Measurements from ENCODE around the gene CTSW.

Gene CTSW

DNA sequence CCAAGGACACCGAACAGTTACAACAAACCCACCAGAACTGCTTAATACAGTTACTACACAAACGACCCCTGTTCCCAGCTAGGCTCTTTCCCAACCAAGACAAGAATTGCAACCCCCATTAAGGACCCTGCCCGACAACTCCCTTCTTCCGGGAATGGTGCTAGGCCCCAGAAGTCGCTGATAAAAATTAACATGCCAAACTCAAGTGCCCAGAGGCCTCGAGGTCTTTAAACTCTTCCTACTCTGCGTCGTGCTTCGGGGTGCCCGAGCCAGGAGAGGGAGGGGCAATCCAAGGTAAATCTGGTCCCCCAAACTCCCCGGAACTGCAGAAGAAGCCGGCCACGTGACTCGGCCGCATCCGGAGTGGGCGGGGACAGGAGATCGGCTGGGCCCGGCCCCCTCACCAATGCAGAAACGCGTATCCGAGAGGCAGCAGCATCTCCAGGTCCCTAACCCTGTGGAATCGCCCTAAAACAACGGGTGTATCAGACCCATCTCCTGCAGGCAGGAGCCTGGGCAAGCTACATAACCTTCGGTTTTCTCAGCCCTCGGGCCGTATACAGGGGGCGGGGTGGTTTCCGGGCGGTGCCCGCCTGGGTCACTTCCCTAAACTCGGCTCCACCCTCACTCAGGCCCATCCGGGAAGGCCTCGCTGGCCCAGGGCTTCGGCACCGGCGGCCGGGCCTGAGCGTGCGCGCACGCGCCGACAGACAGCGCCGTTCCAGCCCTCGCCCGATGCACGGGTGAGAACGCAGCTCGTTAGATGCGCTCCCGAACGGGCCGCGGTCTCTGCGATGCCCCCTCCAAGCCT lies 22.7 kb upstream of the CTSW start:
- no peak for DNase-seq (ENCODE audit: low spot score)

DNA sequence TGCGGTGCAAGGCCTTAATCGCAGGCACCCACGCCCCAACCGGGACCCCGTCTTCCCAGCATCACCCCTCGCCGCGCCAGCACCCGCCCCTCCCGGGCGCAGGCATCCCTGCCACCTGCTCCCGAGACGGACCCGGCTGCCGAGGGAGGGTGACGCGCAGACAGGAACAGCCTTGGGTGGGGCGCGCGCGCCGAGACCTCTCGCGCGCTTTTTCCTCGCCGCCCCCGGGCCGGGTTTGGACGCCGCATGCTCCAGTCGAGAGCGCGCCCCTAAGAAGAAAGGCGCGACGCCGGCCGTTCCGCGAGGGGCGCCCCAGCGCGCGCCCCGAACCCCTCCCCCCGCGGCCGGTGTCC lies 22.2 kb upstream of the CTSW start:
- DNase-seq (ENCODE audit: low spot score) = no peak

DNA sequence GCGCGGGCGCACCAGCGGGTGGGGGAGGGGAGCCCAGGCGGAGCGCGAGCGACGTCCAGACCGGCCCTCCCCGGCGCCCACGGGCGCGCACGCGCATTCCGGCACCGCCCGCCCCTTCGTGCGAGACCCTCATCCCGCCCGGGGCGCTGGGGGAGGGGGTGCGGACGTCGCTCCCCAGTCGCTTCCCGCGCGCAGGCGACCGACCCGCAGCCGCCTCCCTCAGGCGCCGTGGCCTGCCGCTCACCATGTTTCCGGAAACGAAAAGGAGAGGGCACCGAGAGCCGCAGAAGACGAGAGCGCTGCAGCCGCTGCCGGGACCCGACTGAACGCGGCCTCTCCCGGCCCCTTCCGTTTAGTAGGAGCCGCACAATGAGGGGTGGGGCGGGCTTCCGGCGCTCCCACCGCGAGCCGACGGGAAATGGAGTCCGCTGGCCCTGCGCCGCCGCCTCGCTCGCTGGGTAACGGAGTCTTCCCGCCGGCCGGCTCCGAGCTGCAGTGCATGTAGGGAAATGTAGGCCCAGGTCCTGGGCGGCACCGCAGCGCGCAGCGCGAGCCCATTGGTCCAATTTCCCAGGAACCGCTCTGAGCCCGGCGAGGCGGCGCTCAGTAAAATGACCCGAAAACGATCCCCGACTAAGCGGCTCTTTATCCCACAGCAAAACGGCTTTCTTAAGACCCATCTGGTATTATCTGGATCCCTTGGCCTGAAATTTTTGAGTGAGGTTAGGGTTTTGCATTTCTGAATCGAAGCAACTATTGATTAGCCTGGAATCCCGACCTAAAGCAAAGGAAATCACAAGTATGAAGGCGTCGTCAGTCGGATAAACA lies 21.6 kb upstream of the CTSW start, which contains the start of gene CFL1:
Gene CFL1, minus strand, starts transcription at position 328 of the 828 bp plus-strand sequence. Its CDS starts 81 bp downstream, at position 247.
- peak; percentile 92 for DNase-seq (ENCODE audit: low spot score)

DNA sequence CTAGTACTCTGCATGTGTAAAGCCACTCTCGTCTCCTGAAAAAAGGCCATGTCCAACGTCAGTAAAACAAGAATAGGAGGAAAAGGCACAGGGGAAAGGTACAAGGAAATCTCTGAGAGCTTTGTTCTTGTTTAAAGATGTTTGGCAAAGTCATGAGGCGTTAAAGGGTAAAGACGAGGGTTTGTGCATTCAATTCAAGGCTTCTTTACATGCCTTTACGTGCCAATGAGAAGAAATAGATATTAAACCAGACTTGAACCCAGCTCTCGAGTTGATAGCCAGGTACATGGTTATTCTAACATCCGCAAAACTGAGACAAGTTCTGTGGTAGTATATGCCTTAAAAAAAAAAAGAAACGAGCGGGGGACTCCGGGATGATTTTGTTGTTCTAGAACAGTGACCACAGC lies 21.0 kb upstream of the CTSW start:
- no peak for DNase-seq (ENCODE audit: low spot score)

DNA sequence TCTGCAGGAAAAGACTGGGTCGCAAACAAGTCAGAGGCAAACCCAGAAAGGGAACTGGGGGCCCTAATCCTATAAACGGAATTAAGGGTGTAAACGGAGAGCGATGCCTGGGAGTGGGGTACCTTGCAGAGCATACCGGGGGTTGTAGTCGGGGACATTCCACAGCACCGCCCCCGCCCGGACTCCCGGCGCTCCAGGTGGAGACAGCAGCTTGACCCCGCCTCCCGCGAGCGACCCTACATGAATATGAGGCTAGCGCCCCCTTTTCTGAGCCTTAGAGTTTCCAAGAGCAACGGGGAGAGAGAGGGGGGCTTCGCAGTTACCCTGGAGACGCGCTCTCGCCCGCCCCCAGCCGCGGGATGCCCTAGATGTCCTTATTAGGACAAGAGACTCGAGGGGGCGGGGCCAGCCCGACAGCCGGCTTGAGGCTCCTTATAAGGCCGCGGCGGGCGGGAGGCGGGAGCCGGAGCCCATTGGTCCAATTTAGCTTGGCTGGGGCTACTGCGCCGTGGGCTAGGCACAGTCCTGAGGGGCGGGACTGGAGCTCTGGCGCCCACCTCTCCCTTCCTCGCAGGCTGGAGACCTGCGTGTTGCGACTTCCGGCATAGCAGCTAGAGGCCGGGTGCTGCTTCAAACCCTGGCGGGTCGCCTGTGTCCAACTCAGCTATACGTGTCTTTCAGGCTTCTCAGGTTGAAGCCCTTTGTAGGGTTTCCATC lies 20.4 kb upstream of the CTSW start:
- peak; percentile 100 for DNase-seq (ENCODE audit: low spot score)

DNA sequence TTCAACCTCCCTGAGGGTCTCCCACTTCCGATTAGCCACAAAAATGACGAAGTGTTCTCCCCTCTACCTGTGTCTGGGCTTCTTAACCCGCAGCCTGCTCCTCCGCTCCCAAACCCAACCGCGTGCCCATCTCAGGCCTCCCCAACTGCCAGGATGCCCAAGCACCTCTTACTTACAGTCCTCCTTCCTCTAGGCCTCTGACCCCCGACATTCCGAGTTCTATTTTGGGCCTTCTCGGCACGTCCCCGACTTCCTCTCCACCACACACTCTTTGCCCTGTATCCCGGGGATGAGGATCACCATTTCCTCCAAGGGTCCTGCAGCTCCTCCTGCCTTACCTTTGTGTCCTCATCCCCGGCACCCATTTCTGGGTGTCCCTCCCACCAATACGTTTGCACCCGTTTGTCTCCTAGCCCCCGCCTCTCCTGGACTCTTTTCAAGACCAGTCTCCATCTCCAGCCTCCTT lies 19.8 kb upstream of the CTSW start:
- no peak for DNase-seq (ENCODE audit: low spot score)

DNA sequence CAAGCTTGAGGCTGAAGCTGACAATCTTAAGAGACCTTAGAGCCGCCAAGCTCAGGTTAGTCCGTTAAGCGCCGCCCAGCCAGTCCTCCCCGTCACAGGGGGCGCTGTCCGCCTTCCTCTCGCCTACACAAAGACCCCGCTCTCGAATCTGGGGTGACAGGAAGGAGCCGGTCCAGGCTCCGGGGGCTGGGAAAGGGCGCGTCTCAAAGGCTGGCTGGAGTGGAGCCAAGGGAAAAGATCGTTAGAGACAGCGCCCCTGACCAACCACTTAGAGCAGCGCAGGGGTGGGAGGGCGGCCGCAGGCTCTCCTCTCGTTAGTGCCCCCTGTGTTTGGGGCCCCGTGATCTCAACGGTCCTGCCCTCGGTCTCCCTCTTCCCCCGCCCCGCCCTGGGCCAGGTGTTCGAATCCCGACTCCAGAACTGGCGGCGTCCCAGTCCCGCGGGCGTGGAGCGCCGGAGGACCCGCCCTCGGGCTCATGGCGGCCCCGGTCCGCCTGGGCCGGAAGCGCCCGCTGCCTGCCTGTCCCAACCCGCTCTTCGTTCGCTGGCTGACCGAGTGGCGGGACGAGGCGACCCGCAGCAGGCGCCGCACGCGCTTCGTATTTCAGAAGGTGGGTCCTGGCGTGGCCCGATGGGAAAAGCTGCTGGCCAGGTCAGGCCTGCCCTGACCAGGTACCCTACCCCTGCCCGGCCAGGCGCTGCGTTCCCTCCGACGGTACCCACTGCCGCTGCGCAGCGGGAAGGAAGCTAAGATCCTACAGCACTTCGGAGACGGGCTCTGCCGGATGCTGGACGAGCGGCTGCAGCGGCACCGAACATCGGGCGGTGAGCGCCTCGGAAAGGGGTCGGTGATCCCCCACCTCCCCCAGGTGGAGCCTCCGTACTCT lies 19.1 kb upstream of the CTSW start, which contains the start of gene MUS81:
Gene MUS81, plus strand, starts transcription at position 156 of the 887 bp plus-strand sequence. Its CDS starts 321 bp downstream, at position 477.
- DNase-seq (ENCODE audit: low spot score) = peak; percentile 97

DNA sequence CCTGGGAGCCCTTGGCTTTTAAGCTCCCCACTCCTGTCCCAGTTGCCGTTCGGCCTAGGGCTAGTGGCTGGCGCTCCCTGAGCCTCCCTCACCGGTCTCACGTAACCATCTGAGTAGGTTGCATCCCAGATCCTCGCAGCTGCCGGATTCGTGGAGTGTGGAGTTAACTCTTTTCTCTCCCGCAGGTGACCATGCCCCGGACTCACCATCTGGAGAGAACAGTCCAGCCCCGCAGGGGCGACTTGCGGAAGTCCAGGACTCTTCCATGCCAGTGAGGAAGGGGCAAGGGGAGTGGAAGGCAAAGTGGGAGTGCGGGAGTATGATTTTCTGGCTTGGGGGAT lies 18.5 kb upstream of the CTSW start:
- no peak for DNase-seq (ENCODE audit: low spot score)

DNA sequence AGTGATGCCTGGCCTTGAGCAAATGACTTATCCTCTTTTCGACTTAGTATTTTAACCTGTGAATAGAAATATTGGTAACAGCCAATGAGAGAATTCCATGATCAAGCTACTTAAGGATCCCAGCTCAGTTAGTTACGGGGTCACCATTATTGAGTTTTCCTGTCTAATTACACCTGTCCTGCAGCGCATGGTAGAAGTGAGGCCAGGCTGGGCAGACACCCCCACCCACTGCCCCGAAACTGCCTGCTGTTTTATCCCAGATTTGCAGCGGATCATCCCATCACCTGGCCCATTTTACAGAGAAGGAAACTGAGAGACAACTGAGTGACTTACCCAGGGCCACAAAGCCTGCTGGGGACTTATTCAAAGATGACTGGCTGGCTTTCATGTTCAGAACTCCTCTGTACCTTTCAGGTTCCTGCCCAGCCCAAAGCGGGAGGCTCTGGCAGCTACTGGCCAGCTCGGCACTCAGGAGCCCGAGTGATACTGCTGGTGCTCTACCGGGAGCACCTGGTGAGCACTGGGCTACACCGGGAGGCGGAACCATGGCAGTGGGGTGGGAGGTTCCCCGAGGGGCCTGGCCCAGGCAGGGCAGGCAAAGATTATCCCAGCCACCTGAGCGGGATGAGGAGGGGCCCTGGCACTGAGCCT lies 18.0 kb upstream of the CTSW start:
- no peak for DNase-seq (ENCODE audit: low spot score)

DNA sequence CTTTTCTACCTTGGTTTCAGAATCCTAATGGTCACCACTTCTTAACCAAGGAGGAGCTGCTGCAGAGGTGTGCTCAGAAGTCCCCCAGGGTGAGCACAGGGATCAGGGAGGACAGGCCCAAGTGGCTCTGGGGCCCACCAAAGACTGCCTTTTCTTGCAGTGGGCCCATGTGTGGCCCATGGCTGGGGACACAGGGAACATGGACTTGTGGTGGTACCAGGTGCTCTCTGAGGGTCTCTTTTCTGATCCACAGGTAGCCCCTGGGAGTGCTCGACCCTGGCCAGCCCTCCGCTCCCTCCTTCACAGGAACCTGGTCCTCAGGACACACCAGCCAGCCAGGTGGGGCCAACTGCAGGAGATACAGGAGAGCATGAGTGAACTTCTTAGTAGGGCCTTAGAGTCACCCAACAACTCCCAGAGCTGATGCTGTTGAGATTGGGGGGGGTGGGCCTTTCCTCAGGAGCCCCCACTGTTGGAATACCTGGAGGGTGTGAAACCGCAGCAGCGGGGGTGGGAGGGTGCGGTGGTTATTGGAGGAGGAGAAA lies 17.4 kb upstream of the CTSW start:
- no peak for DNase-seq (ENCODE audit: low spot score)

DNA sequence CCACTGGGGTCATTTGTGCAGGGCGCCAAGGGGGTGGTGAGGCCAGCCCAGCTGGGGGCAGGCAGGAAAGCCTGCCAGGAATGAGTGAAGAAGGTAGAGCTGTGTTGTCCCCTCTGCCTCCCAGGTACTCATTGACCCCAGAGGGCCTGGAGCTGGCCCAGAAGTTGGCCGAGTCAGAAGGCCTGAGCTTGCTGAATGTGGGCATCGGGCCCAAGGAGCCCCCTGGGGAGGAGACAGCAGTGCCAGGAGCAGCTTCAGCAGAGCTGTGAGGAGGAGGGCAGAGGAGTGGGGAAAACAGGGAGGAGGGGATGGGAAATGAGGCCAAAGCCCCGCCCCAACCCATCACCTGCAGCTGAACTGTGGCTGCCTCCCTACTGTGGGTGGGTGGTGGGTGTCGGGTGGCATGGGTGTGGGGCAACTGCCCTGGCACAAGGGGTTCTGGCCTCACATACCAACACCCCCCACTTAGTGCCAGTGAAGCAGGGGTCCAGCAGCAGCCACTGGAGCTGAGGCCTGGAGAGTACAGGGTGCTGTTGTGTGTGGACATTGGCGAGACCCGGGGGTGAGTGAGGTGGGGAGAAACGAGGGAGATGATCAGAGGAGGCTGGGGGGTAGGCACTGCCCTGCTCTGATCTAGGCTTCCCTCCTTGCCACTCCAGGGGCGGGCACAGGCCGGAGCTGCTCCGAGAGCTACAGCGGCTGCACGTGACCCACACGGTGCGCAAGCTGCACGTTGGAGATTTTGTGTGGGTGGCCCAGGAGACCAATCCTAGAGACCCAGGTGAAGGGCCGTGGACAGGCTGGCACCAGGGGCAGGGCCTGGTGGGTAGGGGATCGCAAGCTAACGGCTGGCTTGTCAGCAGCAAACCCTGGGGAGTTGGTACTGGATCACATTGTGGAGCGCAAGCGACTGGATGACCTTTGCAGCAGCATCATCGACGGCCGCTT lies 16.4 kb upstream of the CTSW start:
- no peak for DNase-seq (ENCODE audit: low spot score)

DNA sequence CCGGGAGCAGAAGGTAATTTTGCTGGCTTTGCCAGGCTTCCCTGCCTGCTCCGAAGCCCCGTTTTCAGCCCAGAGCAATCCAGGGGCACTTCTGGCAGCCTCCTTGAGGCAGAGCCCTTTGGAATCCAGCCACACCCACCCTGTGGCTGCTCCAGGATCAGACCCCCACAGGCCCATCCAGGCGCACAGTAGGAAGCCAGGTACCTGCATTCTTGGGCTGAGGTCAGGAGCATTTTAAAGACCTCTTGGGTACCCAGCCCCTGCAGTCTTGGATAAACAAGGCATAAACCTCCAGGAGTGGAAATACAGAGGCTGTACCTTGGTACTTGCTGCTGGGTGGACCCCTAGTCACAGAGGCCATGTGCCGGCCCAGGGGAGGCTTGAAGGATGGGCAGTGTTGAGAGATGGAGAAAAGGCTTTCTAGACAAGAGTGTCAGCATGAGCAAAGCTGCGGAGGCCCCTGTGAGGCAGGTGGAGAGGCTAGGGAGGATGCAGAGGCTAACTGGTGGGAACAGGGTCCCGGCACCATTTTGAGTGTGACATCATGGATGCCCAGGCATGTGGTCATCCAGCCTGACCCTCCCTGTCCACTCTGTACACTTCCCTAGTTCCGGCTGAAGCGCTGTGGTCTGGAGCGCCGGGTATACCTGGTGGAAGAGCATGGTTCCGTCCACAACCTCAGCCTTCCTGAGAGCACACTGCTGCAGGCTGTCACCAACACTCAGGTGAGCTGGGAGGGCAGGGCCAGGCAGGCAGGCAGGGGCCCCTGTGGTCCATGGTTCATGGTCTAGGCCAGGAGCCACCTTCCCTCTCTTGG lies 15.5 kb upstream of the CTSW start:
- no peak for DNase-seq (ENCODE audit: low spot score)

DNA sequence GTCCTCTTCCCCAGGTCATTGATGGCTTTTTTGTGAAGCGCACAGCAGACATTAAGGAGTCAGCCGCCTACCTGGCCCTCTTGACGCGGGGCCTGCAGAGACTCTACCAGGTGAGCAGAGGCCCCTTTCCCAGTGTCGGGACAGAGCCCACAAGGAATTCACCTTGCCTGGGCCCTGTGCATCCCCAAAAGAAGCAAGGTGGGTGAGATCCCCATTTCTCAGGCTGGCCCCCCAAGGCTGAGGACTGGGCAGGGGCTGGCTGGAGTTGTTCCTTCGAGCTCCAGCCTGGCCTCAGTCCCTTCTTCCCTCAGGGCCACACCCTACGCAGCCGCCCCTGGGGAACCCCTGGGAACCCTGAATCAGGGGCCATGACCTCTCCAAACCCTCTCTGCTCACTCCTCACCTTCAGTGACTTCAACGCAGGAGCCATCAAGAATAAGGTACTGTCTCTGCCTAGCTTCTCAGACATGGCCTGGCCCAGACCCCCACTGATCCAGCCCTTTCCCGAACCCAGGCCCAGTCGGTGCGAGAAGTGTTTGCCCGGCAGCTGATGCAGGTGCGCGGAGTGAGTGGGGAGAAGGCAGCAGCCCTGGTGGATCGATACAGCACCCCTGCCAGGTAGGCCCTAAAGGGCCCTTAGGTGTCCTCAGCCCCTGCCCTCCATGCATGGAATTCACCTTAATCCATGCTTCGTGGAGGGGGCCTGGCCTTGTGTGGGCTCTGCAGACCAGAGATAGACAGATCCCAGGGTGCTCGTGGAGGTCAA lies 14.7 kb upstream of the CTSW start:
- no peak for DNase-seq (ENCODE audit: low spot score)

DNA sequence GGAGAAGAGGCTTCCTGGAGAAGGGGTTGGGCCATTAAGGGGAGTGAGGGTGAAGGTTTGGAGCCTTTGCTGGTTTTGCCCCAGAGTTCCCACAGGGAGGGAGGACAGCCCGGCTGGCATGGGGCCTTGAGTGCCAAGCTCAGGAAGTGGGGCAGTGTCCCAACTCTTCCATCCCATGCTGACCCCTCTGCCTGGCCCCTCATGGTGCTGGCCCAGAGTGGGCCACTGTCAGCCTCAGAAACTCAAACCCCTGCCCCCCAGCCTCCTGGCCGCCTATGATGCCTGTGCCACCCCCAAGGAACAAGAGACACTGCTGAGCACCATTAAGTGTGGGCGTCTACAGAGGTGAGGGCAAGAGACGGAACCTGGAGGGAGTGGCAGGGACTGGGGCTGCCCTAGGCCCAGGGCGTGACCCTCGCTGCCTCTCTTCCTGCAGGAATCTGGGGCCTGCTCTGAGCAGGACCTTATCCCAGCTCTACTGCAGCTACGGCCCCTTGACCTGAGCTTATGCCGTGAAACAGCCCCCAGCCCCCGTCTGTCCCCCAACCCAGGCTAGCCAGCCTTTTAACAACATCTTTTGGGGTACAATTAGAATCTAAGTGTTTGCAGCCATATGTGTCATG lies 14.0 kb upstream of the CTSW start:
- no peak for DNase-seq (ENCODE audit: low spot score)

DNA sequence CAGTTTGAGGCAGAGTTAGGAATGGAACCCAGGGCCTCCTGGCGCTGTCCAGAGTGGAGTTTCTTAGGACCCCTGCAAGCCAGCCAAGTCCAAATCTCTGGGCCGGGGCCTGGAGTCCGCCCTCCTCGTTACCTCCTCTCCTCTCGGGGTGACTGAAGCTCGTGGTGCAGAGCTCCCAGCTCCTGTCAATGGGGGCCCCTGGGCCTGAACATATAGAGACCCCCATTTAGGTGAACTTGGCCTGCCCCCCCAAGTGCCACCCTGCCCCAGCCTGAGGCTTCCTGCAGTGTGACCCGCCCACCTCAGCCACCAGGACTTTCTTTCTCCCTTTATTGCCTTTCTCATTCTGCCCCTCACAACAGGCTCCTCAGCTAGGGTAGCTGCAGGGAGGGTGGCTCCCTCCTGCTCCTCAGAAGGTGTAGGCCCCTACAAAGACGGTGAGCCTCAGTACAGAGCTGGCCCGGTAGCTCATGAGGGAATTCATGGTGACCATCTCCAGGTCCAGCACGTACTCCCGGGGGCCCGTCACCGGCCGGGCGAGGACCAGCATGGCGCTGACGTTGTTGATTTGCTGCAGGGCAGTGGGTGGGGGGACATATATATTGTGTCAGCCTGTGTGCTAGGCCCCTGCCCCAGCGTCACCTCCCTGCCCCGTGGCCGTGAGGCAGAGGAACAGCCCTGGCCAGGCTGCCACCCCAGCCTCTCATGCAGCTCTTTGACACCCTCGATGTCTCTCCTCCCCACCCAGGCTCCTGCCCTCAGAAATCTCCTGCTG lies 12.9 kb upstream of the CTSW start:
- DNase-seq (ENCODE audit: low spot score) = no peak

DNA sequence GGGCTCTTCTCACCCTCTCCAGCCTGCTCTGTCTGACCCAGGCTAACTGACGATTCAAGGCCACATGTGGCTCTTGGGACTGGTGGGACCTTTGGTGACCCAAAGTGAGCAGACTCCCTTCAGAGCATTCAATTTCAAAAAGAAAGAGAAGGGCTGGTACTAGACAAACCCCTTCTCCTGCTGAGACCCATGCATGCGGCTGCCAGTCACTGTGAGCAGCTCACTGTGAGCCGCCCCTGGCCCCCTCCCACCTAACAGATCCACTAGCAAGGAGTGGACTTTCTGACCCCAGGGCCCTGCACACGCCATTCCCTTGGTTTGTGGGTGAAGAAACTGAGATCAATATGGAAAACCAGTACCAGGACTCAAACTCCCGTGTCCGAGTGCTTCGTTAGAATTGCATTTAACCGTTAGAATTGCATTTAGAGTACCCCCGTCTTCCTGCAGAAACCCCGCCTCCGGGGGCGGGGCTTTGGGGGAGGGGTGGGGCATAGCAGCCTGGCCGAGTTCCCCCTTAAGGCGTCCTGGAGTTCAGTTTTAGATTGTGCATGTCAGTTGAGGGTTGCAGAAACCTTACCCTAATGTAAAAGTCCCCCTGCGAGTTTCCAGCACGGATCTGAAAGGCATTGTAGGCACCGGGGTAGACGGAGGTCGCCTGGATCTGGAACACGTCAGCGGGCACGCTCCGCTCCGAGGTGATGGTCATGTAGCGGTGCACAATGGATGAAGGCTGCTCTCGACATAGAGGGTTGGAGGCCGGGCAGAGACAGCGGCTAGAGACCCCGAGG lies 12.2 kb upstream of the CTSW start:
- no peak for DNase-seq (ENCODE audit: low spot score)

All from kidney capillary endothelial cell (primary cell).